GM04503 (cell line): ENCODE data around the gene FHOD3.
"Not testable (repeated sequence)": the region's sequence is repeated elsewhere in the genome, so short reads cannot be mapped to it uniquely, and the experiment has no call there.

ENCODE experiments used
- DNase-seq: peaks from one replicate; pipeline ENCODE4 v3.0.0-alpha.2; 2012; ENCODE audit warnings: low read depth

Gene FHOD3

GRCh38 chr18:36551274-36551673 is 253.8 kb downstream of the FHOD3 start:
- not testable (repeated sequence) for DNase-seq

GRCh38 chr18:36558234-36558633 is 260.7 kb downstream of the FHOD3 start:
- no peak for DNase-seq

DNA sequence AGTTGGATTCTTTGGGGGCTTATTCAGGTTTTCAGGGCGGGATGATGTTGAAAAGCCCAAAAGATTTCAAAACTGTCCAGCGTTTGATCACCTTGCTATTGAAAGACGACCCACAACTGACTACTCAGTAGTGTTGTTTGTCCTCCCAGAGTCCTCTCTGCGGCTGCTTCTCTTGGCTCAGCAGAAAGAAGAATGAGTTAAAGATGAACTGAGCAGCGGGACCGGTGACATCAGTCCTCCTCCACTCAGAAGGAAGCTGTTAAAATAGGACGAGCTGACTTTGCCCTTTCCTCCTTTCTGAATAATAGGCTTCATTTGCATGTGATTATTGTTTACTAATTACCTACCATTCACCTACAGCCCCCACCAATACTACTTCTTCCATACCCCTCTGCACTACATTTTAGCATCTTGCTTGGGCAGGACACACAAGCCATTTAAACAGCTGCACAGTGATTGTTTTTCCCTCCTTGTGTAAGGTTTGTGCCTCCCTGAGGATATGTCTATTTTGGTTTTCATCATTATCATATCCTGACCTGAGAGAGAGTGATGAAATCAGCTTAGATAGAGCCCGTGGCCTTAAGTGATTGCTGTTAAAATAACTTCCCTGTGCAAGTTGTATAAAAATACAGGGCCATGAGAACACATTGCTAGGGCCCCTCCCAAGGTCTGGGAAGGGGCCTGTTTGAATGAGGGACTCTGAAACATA is 261.8 kb downstream of the FHOD3 start:
- no peak for DNase-seq

DNA sequence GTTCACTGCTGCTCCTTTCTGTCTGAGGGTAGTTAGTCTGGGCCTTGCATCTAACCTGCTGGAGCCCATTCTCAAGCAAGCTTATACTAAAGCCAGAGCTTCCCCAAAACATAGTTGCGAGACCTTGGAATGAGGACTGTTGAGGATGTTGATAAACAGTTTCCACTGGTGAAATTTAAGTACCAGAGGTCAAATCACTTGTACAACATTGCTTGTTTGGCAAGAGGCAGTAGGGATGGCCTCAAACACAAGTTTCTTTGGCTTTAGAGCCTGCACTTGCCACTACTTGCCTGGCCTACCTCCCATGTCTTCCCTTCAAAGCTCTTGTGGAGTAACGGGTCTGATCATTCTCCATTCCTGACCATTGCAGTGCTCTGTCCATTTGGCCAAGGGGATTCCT is 262.7 kb downstream of the FHOD3 start:
- DNase-seq = no peak

DNA sequence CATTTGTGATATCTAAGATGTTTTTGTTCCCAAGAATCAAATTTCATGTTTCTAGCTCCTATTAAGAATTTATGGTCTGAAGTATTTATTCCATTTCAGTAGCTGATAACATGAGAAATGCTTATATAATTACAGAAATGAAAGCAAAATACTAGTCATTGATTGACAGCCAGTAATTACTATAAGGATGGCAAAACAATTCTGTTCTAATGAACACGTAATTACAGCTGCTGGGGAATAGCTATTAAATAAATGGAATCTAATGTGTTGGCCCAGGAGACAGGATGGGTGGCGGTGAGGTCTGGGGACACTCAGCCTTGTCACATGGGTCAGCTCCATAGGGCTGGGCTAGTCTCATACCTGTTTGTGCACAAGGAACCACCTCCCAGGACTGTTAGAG is 263.5 kb downstream of the FHOD3 start:
- DNase-seq = no peak

DNA sequence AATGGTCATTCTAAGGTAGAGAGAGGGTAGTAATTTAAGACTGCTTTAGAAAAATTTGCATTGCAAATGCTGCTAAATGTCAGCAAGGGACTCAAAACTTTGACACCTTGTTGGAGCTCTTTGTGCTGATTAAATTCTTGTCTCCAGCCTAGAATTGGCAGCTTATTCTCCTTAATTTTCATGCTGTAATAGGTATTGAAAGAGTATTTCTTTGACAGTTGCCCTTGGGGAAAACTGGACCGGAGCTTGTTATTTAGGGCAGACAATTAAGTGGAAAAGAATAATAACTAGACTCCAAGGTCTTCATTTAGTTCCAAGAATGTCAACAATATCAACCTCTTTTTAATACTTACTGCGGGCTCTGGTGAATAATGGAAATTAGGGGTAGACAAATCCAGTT is 267.3 kb downstream of the FHOD3 start:
- DNase-seq = no peak

- no peak for DNase-seq
Measured at GRCh38 chr18:36567800-36568199, 270.3 kb downstream of the FHOD3 start.

DNA sequence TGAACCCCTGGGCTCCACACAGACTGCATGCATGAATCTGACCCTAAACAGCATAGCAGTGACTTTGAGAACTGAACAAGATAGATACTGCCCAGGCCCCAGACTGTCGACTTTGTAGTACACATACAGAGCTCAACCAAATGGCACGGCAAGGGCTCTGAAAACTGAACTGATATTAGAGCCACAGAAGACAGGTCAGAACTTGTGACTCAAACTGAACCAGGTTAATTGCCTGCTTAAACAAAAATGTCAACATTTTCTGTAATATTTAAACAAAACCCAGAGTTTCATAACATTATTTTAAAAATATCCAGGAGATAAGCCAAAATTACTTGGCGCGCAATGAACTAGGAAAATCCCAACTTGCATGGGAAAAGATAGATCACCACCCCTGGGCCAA is 271.0 kb downstream of the FHOD3 start:
- no peak for DNase-seq

GRCh38 chr18:36572135-36572856 is 274.8 kb downstream of the FHOD3 start:
- no peak for DNase-seq

GRCh38 chr18:36576339-36576738 is 278.8 kb downstream of the FHOD3 start:
- DNase-seq = no peak

GRCh38 chr18:36578871-36579710 is 281.6 kb downstream of the FHOD3 start:
- DNase-seq = no peak

DNA sequence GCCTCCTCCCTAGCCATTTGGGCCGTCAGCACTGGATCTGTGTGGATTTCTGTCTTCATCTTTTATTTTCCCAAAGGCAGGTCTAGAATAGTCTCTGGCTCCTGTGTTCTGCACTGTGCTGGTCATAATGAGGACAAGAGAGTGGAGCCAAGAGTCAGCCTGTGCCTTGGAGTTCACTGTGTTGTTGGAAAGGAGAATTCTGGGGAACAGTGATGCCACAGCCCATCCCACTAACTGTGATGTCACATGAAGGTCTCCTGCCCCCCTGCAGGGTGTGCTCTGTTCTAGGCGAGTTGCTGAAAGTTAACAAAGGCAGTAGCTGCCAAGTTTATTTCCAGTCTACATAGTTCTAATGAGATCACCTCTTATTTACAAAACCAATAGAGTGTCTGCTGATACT is 282.8 kb downstream of the FHOD3 start:
- peak; percentile 33 for DNase-seq

GRCh38 chr18:36580874-36581750 is 283.6 kb downstream of the FHOD3 start:
- peak; percentile 56 for DNase-seq

DNA sequence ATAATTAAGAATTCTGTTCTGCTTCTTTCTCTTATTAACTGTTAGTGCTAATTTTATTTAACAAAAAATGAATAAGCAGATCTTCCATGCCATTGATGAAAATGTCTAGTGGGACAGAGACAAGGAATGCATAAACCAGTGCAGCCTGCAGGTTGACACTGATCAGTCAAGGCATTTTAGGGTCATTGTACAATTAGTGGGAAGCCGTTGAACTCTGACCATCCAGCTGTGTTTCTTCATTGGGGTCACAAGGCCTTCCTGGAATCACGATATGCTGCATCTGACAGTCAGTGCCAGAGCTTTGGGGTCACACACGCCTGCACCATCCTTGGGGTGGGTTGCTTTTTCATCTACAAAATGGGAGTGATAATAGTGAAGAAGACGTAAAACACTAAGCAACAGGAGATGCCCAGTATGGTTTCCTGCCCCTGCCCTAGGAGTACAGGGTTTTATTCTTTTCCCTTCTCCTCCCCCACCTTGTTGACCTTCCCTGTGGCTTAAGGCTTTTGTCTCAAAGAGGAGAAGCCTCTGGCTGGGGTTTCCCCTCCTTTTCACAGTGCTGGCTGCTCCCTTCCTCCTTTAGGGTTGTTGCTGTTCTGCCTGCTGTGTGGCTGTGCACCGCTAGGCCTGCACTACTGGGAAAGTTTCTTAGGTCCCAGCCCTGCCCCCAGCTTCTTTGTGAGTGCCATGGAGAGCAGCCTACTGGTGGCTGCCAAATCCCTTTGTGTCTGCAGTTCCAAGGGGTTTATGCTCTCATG is 285.7 kb downstream of the FHOD3 start:
- no peak for DNase-seq

DNA sequence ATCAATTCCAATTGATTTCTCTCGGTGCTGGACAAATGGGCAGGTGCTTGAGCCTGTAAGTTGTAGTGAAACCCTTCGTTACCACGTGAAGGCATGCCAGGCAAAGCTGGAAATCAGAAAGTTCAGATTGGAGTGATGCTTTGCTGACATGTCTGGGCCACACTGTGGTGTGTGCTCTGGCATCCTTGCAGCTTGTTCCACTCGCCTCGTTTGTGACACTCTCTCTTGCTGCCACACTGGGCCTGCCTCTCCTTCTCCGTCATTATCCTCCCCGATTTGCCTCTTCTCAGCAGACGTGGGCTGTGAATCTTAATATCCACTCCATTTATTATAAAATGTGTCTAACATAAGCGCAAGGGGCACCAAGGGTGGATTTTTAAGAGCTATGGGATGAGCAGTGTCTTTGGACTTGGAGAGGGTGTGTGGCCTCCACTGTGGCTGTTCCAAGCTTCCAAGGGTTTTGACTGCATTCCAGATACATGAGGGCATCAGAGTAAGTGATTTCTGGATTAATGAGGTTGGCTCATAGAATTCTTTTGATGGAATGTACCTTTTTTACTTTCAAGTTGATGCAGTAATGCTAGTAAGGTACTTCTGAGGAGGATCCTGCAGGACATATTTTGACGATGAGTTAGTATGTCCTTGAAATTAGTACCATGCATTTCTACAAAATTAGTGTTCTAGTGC is 292.5 kb downstream of the FHOD3 start:
- DNase-seq = no peak

DNA sequence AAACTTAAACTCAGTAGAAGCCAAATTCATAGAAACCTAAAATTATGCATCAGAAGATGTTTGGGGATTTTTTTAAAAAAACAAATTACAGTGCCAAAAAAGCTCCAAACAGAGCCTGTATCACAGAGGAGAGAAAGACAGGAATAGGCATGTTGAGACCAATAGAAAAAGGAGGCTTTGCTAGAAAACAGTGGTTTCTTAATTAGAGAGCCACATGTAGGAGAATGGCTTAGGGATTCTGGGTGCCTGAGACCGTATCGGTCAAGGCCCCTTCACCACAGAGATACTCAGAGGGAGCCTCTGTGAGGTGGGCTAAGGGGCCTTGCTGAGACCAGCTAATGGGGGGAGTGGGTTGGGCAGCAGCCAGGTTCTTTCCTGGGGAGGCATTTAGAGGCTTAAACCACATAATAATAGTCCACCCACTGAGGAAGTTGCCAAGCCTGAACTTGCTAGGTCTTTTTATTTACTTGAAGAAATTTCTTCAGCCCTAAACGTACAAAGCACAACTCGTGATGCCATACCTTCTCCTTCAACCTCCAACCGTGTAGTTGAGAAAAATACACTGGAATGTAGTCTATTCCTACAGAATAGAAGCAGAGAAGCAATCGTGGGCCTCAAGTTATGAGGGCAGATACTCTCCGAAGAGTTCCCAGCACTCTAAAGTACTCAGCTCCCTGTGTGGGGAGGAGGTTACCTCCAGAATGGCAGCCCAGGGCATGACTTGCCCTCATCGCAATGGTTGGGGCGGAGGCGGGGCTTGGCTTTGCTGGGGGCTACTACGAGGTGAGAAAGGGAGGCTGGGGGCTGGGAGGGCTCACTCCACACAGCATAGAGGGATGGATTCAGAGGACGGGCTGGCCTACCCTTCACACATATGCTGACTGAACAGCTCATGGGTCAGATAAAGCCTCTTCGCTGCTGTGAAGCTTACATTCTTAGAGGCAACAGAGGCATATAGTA is 293.4 kb downstream of the FHOD3 start:
- DNase-seq = no peak

GRCh38 chr18:36592282-36592681 is 294.8 kb downstream of the FHOD3 start:
- DNase-seq = no peak

DNA sequence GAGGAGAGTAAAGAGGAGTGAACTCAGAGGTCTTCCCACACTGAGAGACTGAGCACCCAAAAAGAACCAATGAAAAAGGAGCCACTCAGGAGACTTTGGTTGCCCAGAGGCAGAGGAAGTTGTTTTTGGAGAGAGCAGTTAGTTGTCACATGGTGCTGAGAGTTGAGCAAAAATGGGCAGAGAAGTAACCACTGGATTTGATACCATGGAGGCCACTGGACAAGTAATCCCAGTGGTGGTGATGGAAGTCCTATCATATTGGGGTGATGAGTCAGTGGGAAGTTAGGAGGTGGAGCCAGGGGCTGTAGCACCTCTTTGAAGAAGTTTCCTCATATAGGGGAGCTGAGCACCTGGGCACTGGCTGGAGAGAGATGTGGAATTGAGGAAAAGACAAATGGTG is 295.5 kb downstream of the FHOD3 start:
- DNase-seq = no peak

- no peak for DNase-seq
Measured at GRCh38 chr18:36593641-36594040, 296.1 kb downstream of the FHOD3 start.
